ENCODE data around the gene UPK3A.

DNA sequence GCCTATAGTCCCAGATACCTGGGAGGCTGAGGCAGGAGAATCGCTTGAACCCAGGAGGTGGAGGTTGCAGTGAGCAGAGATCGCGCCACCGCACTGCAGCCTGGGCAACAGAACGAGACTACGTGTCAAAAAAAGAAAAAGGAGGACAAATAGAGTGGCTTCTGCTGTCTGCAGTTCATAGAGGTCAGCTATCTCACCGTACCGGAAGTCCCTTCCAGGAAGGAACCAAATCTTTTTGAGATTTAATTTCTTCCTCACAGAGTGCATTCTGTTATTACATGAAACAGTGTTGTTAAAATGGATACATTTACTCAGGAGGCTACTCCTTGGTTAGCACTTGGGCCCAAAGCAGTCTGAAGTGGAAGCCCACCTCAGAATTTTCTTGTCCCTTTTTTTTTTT is 58.4 kb downstream of the UPK3A start:
- TF ChIP-seq, protein P1, sequence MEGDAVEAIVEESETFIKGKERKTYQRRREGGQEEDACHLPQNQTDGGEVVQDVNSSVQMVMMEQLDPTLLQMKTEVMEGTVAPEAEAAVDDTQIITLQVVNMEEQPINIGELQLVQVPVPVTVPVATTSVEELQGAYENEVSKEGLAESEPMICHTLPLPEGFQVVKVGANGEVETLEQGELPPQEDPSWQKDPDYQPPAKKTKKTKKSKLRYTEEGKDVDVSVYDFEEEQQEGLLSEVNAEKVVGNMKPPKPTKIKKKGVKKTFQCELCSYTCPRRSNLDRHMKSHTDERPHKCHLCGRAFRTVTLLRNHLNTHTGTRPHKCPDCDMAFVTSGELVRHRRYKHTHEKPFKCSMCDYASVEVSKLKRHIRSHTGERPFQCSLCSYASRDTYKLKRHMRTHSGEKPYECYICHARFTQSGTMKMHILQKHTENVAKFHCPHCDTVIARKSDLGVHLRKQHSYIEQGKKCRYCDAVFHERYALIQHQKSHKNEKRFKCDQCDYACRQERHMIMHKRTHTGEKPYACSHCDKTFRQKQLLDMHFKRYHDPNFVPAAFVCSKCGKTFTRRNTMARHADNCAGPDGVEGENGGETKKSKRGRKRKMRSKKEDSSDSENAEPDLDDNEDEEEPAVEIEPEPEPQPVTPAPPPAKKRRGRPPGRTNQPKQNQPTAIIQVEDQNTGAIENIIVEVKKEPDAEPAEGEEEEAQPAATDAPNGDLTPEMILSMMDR (IDR thresholded peaks at IDR 0.05) = no peak
- no peak for TF ChIP-seq POLR2A (IDR thresholded peaks at IDR 0.05)
